Keratinocyte (primary cell): ENCODE measurements around the gene TBC1D20. TPM values are rescaled to one million over a fixed set of nuclear protein-coding genes. Genes with fewer than 3 reads are reported as not detected.

Source experiments
- DNase-seq: peaks from one replicate; pipeline ENCODE4 v3.0.0-alpha.2; 2011; ENCODE audit warnings: low read depth, missing footprints, low spot score
- FAIRE-seq: peaks from 2 replicates; lab custom pipeline; 2011; peaks lifted over from hg19 to GRCh38; lab: Jason Lieb, UNC
- H2AFZ ChIP-seq: 2 replicates; pipeline ENCODE4 v1.6.0; 2012; ENCODE audit warnings: low read length, control low read depth, inconsistent platforms; ENCODE audit not compliant: control insufficient read depth
- H3K27ac ChIP-seq: 2 replicates; pipeline ENCODE4 v1.5.1; 2011; ENCODE audit warnings: low read length; ENCODE audit not compliant: control insufficient read depth, insufficient read depth
- H3K27me3 ChIP-seq: 3 replicates; pipeline ENCODE4 v1.6.0; 2011; ENCODE audit warnings: low read length; ENCODE audit not compliant: control insufficient read depth, insufficient read depth; ENCODE audit errors: extremely low read depth
- H3K36me3 ChIP-seq, 2 experiments: 2 replicates in 1 of 2; 3 replicates in 1 of 2; pipeline ENCODE4 v1.5.1; 2011; ENCODE audit warnings: low read length in 2 of 2, mild to moderate bottlenecking in 1 of 2; ENCODE audit not compliant: control insufficient read depth in 2 of 2, insufficient read depth in 2 of 2; ENCODE audit errors: extremely low read depth in 1 of 2
- H3K4me1 ChIP-seq: 3 replicates; pipeline ENCODE4 v1.5.1; 2011; ENCODE audit warnings: low read length; ENCODE audit not compliant: control insufficient read depth, insufficient read depth; ENCODE audit errors: extremely low read depth
- H3K4me2 ChIP-seq: 3 replicates; pipeline ENCODE4 v1.6.0; 2011; ENCODE audit warnings: low read depth, low read length; ENCODE audit not compliant: control insufficient read depth, insufficient read depth; ENCODE audit errors: extremely low read depth
- H3K4me3 ChIP-seq, 3 experiments: fragments of 200-600 bp in 1 of 3; sonication (generic) in 1 of 3; 2 replicates in 2 of 3; 3 replicates in 1 of 3; pipeline ENCODE4 v1.5.1; 2011 to 2016; ENCODE audit warnings: low read length in 3 of 3, mild to moderate bottlenecking in 3 of 3, control low read depth in 2 of 3, inconsistent platforms in 1 of 3, low read depth in 1 of 3, mixed read lengths in 1 of 3, mixed run types in 1 of 3, moderate library complexity in 1 of 3; ENCODE audit not compliant: control insufficient read depth in 2 of 3, insufficient read depth in 2 of 3; ENCODE audit errors: extremely low read depth in 1 of 3
- H3K79me2 ChIP-seq: 2 replicates; pipeline ENCODE4 v1.6.0; 2012; ENCODE audit warnings: low read length; ENCODE audit not compliant: control insufficient read depth, insufficient read depth
- H3K9ac ChIP-seq: 3 replicates; pipeline ENCODE4 v1.6.0; 2011; ENCODE audit warnings: low read length; ENCODE audit not compliant: control insufficient read depth, insufficient read depth; ENCODE audit errors: extremely low read depth
- H3K9me1 ChIP-seq: 3 replicates; pipeline ENCODE4 v1.6.0; 2011; ENCODE audit warnings: low read length; ENCODE audit not compliant: control insufficient read depth, insufficient read depth; ENCODE audit errors: extremely low read depth
- H3K9me3 ChIP-seq: 2 replicates; pipeline ENCODE4 v1.5.1; 2012; ENCODE audit warnings: low read depth, low read length; ENCODE audit not compliant: control insufficient read depth
- H4K20me1 ChIP-seq: 3 replicates; pipeline ENCODE4 v1.6.0; 2011; ENCODE audit warnings: low read length; ENCODE audit not compliant: control insufficient read depth, insufficient read depth; ENCODE audit errors: extremely low read depth
- EZH2 ChIP-seq: IDR thresholded peaks from one replicate; pipeline ENCODE4 v1.6.1; 2012; ENCODE audit warnings: inconsistent platforms, mild to moderate bottlenecking, low read length, moderate library complexity
- dilution Hi-C: fragments of 300-500 bp; cut with MboI; formaldehyde crosslinking; loops from one replicate; pipeline ENCODE4 v1.7.0; 2020; ENCODE audit warnings: low sequenced_read_pairs; ENCODE audit not compliant: extremely low pct_ligation_motif_present
- polyA plus RNA-seq, 5 experiments: library from polyadenylated mRNA; depleted of rRNA in 3 of 5; stranded (reverse) in 3 of 5; stranded (forward) in 1 of 5; unstranded in 1 of 5; fragments of >200 nt; gene quantifications; 1 replicate in 1 of 5; 2 replicates in 3 of 5; 3 replicates in 1 of 5; pipeline versions ENCODE4 v1.2.1 to v1.2.3, GENCODE V29; 2011 to 2012; ENCODE audit warnings: missing spikeins in 2 of 5, low read depth in 1 of 5, low replicate concordance in 1 of 5
- TF ChIP-seq, protein P1 (sequence below), 3 experiments: IDR thresholded peaks in 1 of 3; conservative IDR thresholded peaks in 1 of 3; optimal IDR thresholded peaks in 1 of 3; 2 replicates in 2 of 3; 3 replicates in 1 of 3; pipeline versions ENCODE3 to v1.5.1; 2011; ENCODE audit warnings: low read length in 3 of 3, mild to moderate bottlenecking in 3 of 3, moderate library complexity in 2 of 3, control low read depth in 1 of 3, inconsistent platforms in 1 of 3; ENCODE audit not compliant: insufficient read depth in 2 of 3; ENCODE audit errors: extremely low read depth in 1 of 3

Gene TBC1D20
- polyA plus RNA-seq, 1 donor (not counting 4 experiments of a cell fraction or from before 2014, with no cell fraction given) = 24.5 TPM

DNA sequence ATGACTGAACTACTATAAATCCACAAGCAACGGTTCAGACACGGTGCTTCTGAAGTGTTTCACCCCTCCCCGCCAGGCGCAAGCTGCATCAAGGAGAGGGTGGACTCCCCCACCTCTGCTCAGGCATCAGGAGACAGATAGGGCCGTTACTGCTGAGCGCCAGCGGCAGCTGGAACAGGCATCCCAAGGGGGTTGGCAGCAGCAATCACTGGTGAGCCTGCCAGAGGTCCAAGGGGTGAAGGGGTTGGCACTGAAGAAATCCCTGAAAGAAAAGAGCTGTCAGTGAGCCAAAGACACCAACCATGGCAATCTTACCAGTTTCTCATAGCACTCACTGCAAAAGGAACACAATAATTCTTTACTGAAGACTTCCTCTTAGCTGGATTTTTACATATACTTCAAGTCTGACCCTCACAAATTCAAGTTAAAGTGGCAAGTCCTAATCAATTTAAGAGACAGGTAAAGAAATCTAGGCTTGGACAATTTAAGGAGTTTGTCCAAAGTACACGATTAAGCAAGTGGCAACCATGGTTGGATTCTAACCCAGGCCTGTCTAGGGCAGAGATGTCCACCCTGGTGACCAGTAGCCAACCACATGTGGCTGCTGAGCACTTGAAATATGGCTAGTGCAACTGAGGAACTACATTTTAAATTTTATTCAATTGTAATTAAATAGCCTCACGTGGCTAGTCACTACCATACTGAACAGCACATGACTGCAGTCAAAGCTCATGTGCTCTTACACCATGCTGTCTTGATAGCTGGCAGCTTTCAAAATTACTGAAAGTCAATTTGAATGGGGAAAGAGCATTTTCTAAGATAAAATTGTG, 21.7 kb upstream of the TBC1D20 start:
- no peaks in the 10 kb centered on the region for H4K20me1 ChIP-seq
- no peaks in the 10 kb centered on the region for H3K79me2 ChIP-seq
- H3K9ac ChIP-seq = no peak overlapping the region
- H3K4me1 ChIP-seq = no peaks in the 10 kb centered on the region
- no peak overlapping the region for H3K4me3 ChIP-seq
- H3K36me3 ChIP-seq = peaks cover 40 to 45% of the 10 kb centered on the region in 2 experiments
- no peaks in the 10 kb centered on the region for H3K9me3 ChIP-seq
- H3K4me2 ChIP-seq = no peak overlapping the region
- H3K27me3 ChIP-seq = no peaks in the 10 kb centered on the region
- TF ChIP-seq, protein P1, sequence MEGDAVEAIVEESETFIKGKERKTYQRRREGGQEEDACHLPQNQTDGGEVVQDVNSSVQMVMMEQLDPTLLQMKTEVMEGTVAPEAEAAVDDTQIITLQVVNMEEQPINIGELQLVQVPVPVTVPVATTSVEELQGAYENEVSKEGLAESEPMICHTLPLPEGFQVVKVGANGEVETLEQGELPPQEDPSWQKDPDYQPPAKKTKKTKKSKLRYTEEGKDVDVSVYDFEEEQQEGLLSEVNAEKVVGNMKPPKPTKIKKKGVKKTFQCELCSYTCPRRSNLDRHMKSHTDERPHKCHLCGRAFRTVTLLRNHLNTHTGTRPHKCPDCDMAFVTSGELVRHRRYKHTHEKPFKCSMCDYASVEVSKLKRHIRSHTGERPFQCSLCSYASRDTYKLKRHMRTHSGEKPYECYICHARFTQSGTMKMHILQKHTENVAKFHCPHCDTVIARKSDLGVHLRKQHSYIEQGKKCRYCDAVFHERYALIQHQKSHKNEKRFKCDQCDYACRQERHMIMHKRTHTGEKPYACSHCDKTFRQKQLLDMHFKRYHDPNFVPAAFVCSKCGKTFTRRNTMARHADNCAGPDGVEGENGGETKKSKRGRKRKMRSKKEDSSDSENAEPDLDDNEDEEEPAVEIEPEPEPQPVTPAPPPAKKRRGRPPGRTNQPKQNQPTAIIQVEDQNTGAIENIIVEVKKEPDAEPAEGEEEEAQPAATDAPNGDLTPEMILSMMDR (optimal IDR thresholded peaks at IDR 0.05 in 1 of 3, IDR thresholded peaks at IDR 0.05 in 1 of 3, conservative IDR thresholded peaks at IDR 0.05 in 1 of 3; ENCODE audit: extremely low read depth in 1 of 3, insufficient read depth in 2 of 3, low read length in 3 of 3) = no peak
- no peak for TF ChIP-seq EZH2
- dilution Hi-C loops = no loop called here
- H3K9me1 ChIP-seq = no peaks in the 10 kb centered on the region
- FAIRE-seq = no peak
- no peak overlapping the region for H2AFZ ChIP-seq
- no peak for DNase-seq
- H3K27ac ChIP-seq = no peak overlapping the region

DNA sequence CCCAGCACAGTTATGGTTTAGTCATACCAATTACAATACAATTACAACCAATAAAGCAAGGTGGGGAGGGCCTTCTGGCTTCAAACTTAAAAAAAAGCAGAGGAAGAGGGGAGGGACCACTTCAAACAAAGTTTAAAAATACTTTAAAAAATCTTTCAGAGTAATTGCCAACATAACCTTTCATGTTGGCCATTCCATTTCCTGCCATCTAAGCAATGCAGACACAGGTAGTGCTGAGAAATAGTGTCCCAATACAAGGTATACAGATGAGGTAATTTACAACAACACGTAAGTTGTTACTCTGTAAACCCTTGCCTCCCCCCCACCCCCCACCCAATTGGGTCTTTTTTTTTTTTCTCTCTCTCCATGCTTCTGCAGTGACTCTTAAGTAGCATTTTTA, 18.8 kb upstream of the TBC1D20 start:
- Histone ChIP-seq H3K4me3 (no peak overlapping the region), H3K4me1 (no peaks in the 10 kb centered on the region), H3K27me3 (no peaks in the 10 kb centered on the region), H2AFZ (no peak overlapping the region), H3K9me3 (no peaks in the 10 kb centered on the region), H3K9ac (no peak overlapping the region), H3K79me2 (no peaks in the 10 kb centered on the region), H4K20me1 (no peaks in the 10 kb centered on the region), H3K27ac (no peak overlapping the region), H3K4me2 (no peak overlapping the region), H3K36me3 (peaks cover 31 to 38% of the 10 kb centered on the region in 2 experiments), H3K9me1 (no peaks in the 10 kb centered on the region)
- dilution Hi-C loops = no loop called here
- DNase-seq (no peak), FAIRE-seq (no peak)
- no peak for TF ChIP-seq EZH2
- TF ChIP-seq, protein P1 (optimal IDR thresholded peaks at IDR 0.05 in 1 of 3, IDR thresholded peaks at IDR 0.05 in 1 of 3, conservative IDR thresholded peaks at IDR 0.05 in 1 of 3; ENCODE audit: extremely low read depth in 1 of 3, insufficient read depth in 2 of 3, low read length in 3 of 3) = no peak
